Adipocyte (in vitro differentiated cells): ENCODE measurements around the gene TRIP12.

Source experiments
- DNase-seq: peaks from one replicate; pipeline ENCODE4 v3.0.0-alpha.2; 2015; ENCODE audit warnings: low read depth
- H3K27me3 ChIP-seq: replicated peaks from 2 replicates; pipeline ENCODE4 v1.7.0; 2013; ENCODE audit warnings: mild to moderate bottlenecking, low read length, moderate library complexity; ENCODE audit not compliant: control insufficient read depth, insufficient read depth
- H3K36me3 ChIP-seq: 2 replicates; pipeline ENCODE4 v1.7.0; 2013; ENCODE audit warnings: low read length, mild to moderate bottlenecking, moderate library complexity; ENCODE audit not compliant: control insufficient read depth, insufficient read depth, severe bottlenecking
- H3K4me1 ChIP-seq: 2 replicates; pipeline ENCODE4 v1.7.0; 2013; ENCODE audit warnings: mild to moderate bottlenecking, low read length, moderate library complexity; ENCODE audit not compliant: control insufficient read depth, insufficient read depth
- H3K4me3 ChIP-seq: 2 replicates; pipeline ENCODE4 v1.7.0; 2013; ENCODE audit warnings: mild to moderate bottlenecking, low read length, moderate library complexity
- H3K9ac ChIP-seq: 2 replicates; pipeline ENCODE4 v1.7.0; 2013; ENCODE audit warnings: mild to moderate bottlenecking, low read length, moderate library complexity
- H3K9me3 ChIP-seq: 2 replicates; pipeline ENCODE4 v1.7.0; 2013; ENCODE audit warnings: mild to moderate bottlenecking, low read length, moderate library complexity; ENCODE audit not compliant: control insufficient read depth

Gene TRIP12

GRCh38 chr2:229899604-229900003, 22.2 kb downstream of the TRIP12 start:
- Histone ChIP-seq H3K4me3 (no peak overlapping the region), H3K27me3 (no peaks in the 10 kb centered on the region), H3K9me3 (no peaks in the 10 kb centered on the region), H3K9ac (no peak overlapping the region), H3K4me1 (peaks cover 16% of the 10 kb centered on the region), H3K36me3 (peaks cover 37% of the 10 kb centered on the region)
- no peak for DNase-seq

- Histone ChIP-seq H3K9ac (no peak overlapping the region), H3K4me1 (peaks cover 16% of the 10 kb centered on the region), H3K9me3 (no peaks in the 10 kb centered on the region), H3K36me3 (peaks cover 16% of the 10 kb centered on the region), H3K27me3 (no peaks in the 10 kb centered on the region), H3K4me3 (no peak overlapping the region)
- no peak for DNase-seq
Observed at GRCh38 chr2:229896857-229897256, 25.0 kb downstream of the TRIP12 start.

GRCh38 chr2:229889023-229889422, 32.8 kb downstream of the TRIP12 start:
- H3K4me3 ChIP-seq, result no peak overlapping the region
- no peak overlapping the region for H3K9ac ChIP-seq
- H3K4me1 ChIP-seq, result peaks cover 19% of the 10 kb centered on the region
- no peak for DNase-seq
- H3K36me3 ChIP-seq, result peaks cover 10% of the 10 kb centered on the region
- no peaks in the 10 kb centered on the region for H3K27me3 ChIP-seq
- H3K9me3 ChIP-seq, result no peaks in the 10 kb centered on the region

- Histone ChIP-seq H3K36me3 (peaks cover 10% of the 10 kb centered on the region), H3K4me1 (peaks cover 19% of the 10 kb centered on the region), H3K27me3 (no peaks in the 10 kb centered on the region), H3K4me3 (no peak overlapping the region), H3K9ac (no peak overlapping the region), H3K9me3 (no peaks in the 10 kb centered on the region)
- DNase-seq, result no peak
Observed at GRCh38 chr2:229888031-229888430, 33.8 kb downstream of the TRIP12 start.

- H3K4me3 ChIP-seq, result no peak overlapping the region
- H3K27me3 ChIP-seq, result no peaks in the 10 kb centered on the region
- H3K9ac ChIP-seq, result no peak overlapping the region
- H3K4me1 ChIP-seq, result peaks cover 19% of the 10 kb centered on the region
- H3K36me3 ChIP-seq, result peaks cover 10% of the 10 kb centered on the region
- no peak for DNase-seq
- H3K9me3 ChIP-seq, result no peaks in the 10 kb centered on the region
Observed at GRCh38 chr2:229887441-229887840, 34.4 kb downstream of the TRIP12 start.

- Histone ChIP-seq H3K4me3 (no peak overlapping the region), H3K4me1 (peaks cover 27% of the 10 kb centered on the region), H3K9me3 (no peaks in the 10 kb centered on the region), H3K36me3 (peaks cover 8% of the 10 kb centered on the region), H3K9ac (no peak overlapping the region), H3K27me3 (no peaks in the 10 kb centered on the region)
- no peak for DNase-seq
Observed at GRCh38 chr2:229884775-229885699, 36.8 kb downstream of the TRIP12 start.

GRCh38 chr2:229882583-229882982, 39.2 kb downstream of the TRIP12 start:
- no peak for DNase-seq
- H3K27me3 ChIP-seq, result no peaks in the 10 kb centered on the region
- H3K9ac ChIP-seq, result no peak overlapping the region
- no peaks in the 10 kb centered on the region for H3K9me3 ChIP-seq
- H3K4me1 ChIP-seq, result peaks cover 27% of the 10 kb centered on the region
- no peak overlapping the region for H3K4me3 ChIP-seq
- H3K36me3 ChIP-seq, result peaks cover 30% of the 10 kb centered on the region

GRCh38 chr2:229880892-229881586, 40.8 kb downstream of the TRIP12 start:
- Histone ChIP-seq H3K9ac (no peak overlapping the region), H3K4me1 (peaks cover 23% of the 10 kb centered on the region), H3K9me3 (no peaks in the 10 kb centered on the region), H3K4me3 (no peak overlapping the region), H3K27me3 (no peaks in the 10 kb centered on the region), H3K36me3 (peaks cover 45% of the 10 kb centered on the region)
- DNase-seq, result no peak

- no peak overlapping the region for H3K9ac ChIP-seq
- H3K36me3 ChIP-seq, result peaks cover 45% of the 10 kb centered on the region
- no peaks in the 10 kb centered on the region for H3K9me3 ChIP-seq
- H3K4me1 ChIP-seq, result peaks cover 19% of the 10 kb centered on the region
- no peak overlapping the region for H3K4me3 ChIP-seq
- DNase-seq, result no peak
- H3K27me3 ChIP-seq, result no peaks in the 10 kb centered on the region
Observed at GRCh38 chr2:229879191-229879950, 42.4 kb downstream of the TRIP12 start.

- Histone ChIP-seq H3K9ac (no peak overlapping the region), H3K4me1 (peaks cover 17% of the 10 kb centered on the region), H3K4me3 (no peak overlapping the region), H3K27me3 (no peaks in the 10 kb centered on the region), H3K36me3 (peaks cover 46% of the 10 kb centered on the region), H3K9me3 (no peaks in the 10 kb centered on the region)
- DNase-seq, result no peak
Observed at GRCh38 chr2:229875549-229875948, 46.3 kb downstream of the TRIP12 start.

GRCh38 chr2:229874647-229875046, 47.2 kb downstream of the TRIP12 start:
- H3K9ac ChIP-seq, result no peak overlapping the region
- H3K9me3 ChIP-seq, result no peaks in the 10 kb centered on the region
- no peak overlapping the region for H3K4me3 ChIP-seq
- no peaks in the 10 kb centered on the region for H3K27me3 ChIP-seq
- peaks cover 44% of the 10 kb centered on the region for H3K36me3 ChIP-seq
- H3K4me1 ChIP-seq, result peaks cover 17% of the 10 kb centered on the region
- DNase-seq, result no peak
